ENCODE results near the gene MIGA2. TPM values are rescaled to one million over a fixed set of nuclear protein-coding genes. Genes with fewer than 3 reads are reported as not detected.
A peak's percentile ranks its signal among the peaks of the same experiment; 100 is the strongest.

Gene MIGA2
- total RNA-seq, 2 experiments from 2014 or later = 53.2 to 56.9 TPM

- DNase-seq (peak in 2 of 14 experiments; percentile 5 to 55), ATAC-seq (ENCODE audit: poor library complexity) (no peak)
- Histone ChIP-seq H3K36me3 (ENCODE audit: insufficient read depth, low read length) (peaks cover 2% of the 10 kb centered on the region), H3K4me3 (ENCODE audit: low read length) (peak overlapping the region; percentile 93), H3K27me3 (ENCODE audit: control insufficient read depth in 1 of 2, insufficient read depth in 2 of 2, low read length in 2 of 2) (no peaks in the 10 kb centered on the region), H3K4me1 (ENCODE audit: insufficient read depth, low read length) (peaks cover 34% of the 10 kb centered on the region), H3K9me3 (ENCODE audit: control insufficient read depth in 1 of 2, insufficient read depth in 1 of 2, low read length in 2 of 2) (no peaks in the 10 kb centered on the region), H3K27ac (ENCODE audit: low read depth in 1 of 2, low read length in 2 of 2) (no peak overlapping the region)
- no peaks in the 10 kb centered on the region for H3K9me3 Mint-ChIP-seq
- H3K4me3 Mint-ChIP-seq = peak overlapping the region; percentile 98
- H3K36me3 Mint-ChIP-seq (ENCODE audit: low read depth) = peaks cover 15% of the 10 kb centered on the region
- no peak for TF ChIP-seq CTCF (IDR thresholded peaks at IDR 0.05)
- CTCF ChIA-PET = interaction anchor here (0.5 to 1.0 kb wide), 2 partner anchors 35 to 689 kb away, joined by 3 to 4 read pairs; no protein-coding TSS in a partner anchor
- peak overlapping the region; percentile 92 for H3K27ac Mint-ChIP-seq
- intact Hi-C loops (cut with DNase I, micrococcal nuclease) = loop anchor here (1.0 to 2.0 kb wide), 6 partner anchors 27 to 163 kb away; partner anchors contain the start of genes MIGA2 (in 2 of the 2), DOLK (in 1 of the 2), DOLPP1 (in 1 of the 2) and NUP188 (in 1 of the 2)
- peaks cover 33% of the 10 kb centered on the region for H3K4me1 Mint-ChIP-seq (ENCODE audit: low read depth)
- POLR2A ChIA-PET = interaction anchor here (0.9 to 3.0 kb wide), 4 partner anchors 12 to 82 kb away, joined by 3 to 15 read pairs (median 4); partner anchors contain the start of genes DOLPP1, MIGA2 and SH3GLB2
- H3K27me3 Mint-ChIP-seq = no peaks in the 10 kb centered on the region
These were observed 73.7 kb downstream of the MIGA2 start for GRCh38 chr9:129109952-129110739.

GRCh38 chr9:129110740-129111527, 74.5 kb downstream of the MIGA2 start, which contains the start of the genes CRAT and PTPA:
CRAT (minus strand) TSS chr9:129110793; CDS start chr9:129110509, 284 bp downstream.
PTPA (plus strand) TSS chr9:129111415; CDS start chr9:129111601, 186 bp downstream.
- peak within 1 kb of the TSS; percentile 92 for H3K27ac Mint-ChIP-seq
- H3K4me1 Mint-ChIP-seq (ENCODE audit: low read depth) = peaks cover 36% of the 10 kb centered on the region
- intact Hi-C loops (cut with DNase I, micrococcal nuclease) = loop anchor here (1.0 to 2.0 kb wide), 5 partner anchors 30 to 164 kb away; partner anchors contain the start of genes MIGA2 (in 2 of the 2), DOLK (in 1 of the 2), DOLPP1 (in 1 of the 2) and NUP188 (in 1 of the 2)
- H3K27me3 ChIP-seq (ENCODE audit: control insufficient read depth in 1 of 2, insufficient read depth in 2 of 2, low read length in 2 of 2) = no peaks in the 10 kb centered on the region
- H3K4me3 ChIP-seq (ENCODE audit: low read length) = peak within 1 kb of the TSS; percentile 93
- peak; percentile 93 to 99 (median 96) for DNase-seq
- peaks cover 15% of the 10 kb centered on the region for H3K36me3 Mint-ChIP-seq (ENCODE audit: low read depth)
- peak within 1 kb of the TSS; percentile 98 for H3K4me3 Mint-ChIP-seq
- POLR2A ChIA-PET = interaction anchor here (0.9 to 3.0 kb wide), 6 partner anchors 9 to 515 kb away, joined by 3 to 15 read pairs (median 4); partner anchors contain the start of genes DOLPP1, MIGA2, NTMT1 and SH3GLB2
- peaks cover 34% of the 10 kb centered on the region for H3K4me1 ChIP-seq (ENCODE audit: insufficient read depth, low read length)
- peaks cover 2% of the 10 kb centered on the region for H3K36me3 ChIP-seq (ENCODE audit: insufficient read depth, low read length)
- CTCF ChIA-PET = interaction anchor here (1.0 to 1.1 kb wide), 2 partner anchors 21 to 28 kb away, joined by 3 read pairs; no protein-coding TSS in a partner anchor
- H3K9me3 ChIP-seq (ENCODE audit: control insufficient read depth in 1 of 2, insufficient read depth in 1 of 2, low read length in 2 of 2) = no peaks in the 10 kb centered on the region
- H3K27me3 Mint-ChIP-seq = no peaks in the 10 kb centered on the region
- no peak for TF ChIP-seq CTCF (IDR thresholded peaks at IDR 0.05)
- ATAC-seq (ENCODE audit: poor library complexity) = peak; percentile 85
- no peaks in the 10 kb centered on the region for H3K9me3 Mint-ChIP-seq
- peak within 1 kb of the TSS; percentile 70 to 92 for H3K27ac ChIP-seq (ENCODE audit: low read depth in 1 of 2, low read length in 2 of 2)
